T-helper 22 cell (primary cell): ENCODE measurements around the gene MBD3.
"Not testable (repeated sequence)": the region's sequence is repeated elsewhere in the genome, so short reads cannot be mapped to it uniquely, and the experiment has no call there.

ENCODE experiments used
- DNase-seq: peaks from one replicate; pipeline ENCODE4 v3.0.0-alpha.2; 2020; ENCODE audit warnings: low read depth

The MBD3 gene

GRCh38 chr19:1539749-1540148 is 52.9 kb downstream of the MBD3 start:
- DNase-seq: not testable (repeated sequence)

GRCh38 chr19:1538978-1539377 is 53.7 kb downstream of the MBD3 start:
- DNase-seq: no peak

- DNase-seq: not testable (repeated sequence)
Measured at GRCh38 chr19:1535699-1536098, 57.0 kb downstream of the MBD3 start.

GRCh38 chr19:1534972-1535371 is 57.7 kb downstream of the MBD3 start:
- no peak for DNase-seq

GRCh38 chr19:1533510-1534150 is 59.0 kb downstream of the MBD3 start:
- no peak for DNase-seq

- no peak for DNase-seq
Measured at GRCh38 chr19:1532003-1532402, 60.7 kb downstream of the MBD3 start.

- DNase-seq: no peak
Measured at GRCh38 chr19:1531587-1531986, 61.1 kb downstream of the MBD3 start.

GRCh38 chr19:1530856-1531255 is 61.8 kb downstream of the MBD3 start:
- not testable (repeated sequence) for DNase-seq

GRCh38 chr19:1529430-1529816 is 63.2 kb downstream of the MBD3 start:
- DNase-seq: no peak

GRCh38 chr19:1528596-1529429 is 63.9 kb downstream of the MBD3 start:
- DNase-seq: no peak

GRCh38 chr19:1527650-1528309 is 64.9 kb downstream of the MBD3 start:
- DNase-seq: no peak

- no peak for DNase-seq
Measured at GRCh38 chr19:1526979-1527649, 65.6 kb downstream of the MBD3 start.

- DNase-seq: no peak
Measured at GRCh38 chr19:1526066-1526778, 66.4 kb downstream of the MBD3 start.

- no peak for DNase-seq
Measured at GRCh38 chr19:1525343-1525742, 67.3 kb downstream of the MBD3 start.

GRCh38 chr19:1524972-1525325 is 67.7 kb downstream of the MBD3 start:
- DNase-seq: no peak

GRCh38 chr19:1524287-1524971 is 68.2 kb downstream of the MBD3 start:
- no peak for DNase-seq
